ENCODE data around the gene NTN1. TPM values are rescaled to one million over a fixed set of nuclear protein-coding genes. Genes with fewer than 3 reads are reported as not detected.
"Not testable (repeated sequence)": the region's sequence is repeated elsewhere in the genome, so short reads cannot be mapped to it uniquely, and the experiment has no call there.

The NTN1 gene
- total RNA-seq, 1 experiment from 2014 or later = 14.5 TPM

DNA sequence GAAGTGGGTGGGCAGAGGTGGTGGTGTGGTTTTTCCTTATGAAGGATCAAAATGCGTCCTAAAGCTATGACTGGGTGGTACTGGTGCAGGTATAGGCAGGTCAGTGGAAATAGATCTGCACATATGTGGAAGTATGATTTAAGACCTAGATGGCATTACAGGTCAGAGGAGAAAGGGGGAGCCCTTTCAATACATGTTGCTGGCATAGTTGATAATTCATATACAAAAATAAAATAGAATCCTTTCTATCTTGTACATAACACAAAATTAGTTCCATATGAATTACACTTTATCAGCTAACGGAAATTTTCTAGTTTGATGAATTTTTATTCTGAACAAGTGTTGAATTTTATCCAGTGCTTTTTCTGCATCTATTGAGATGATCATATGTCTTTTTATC lies 35.0 kb upstream of the NTN1 start:
- ChIA-PET POLR2A (no interaction called here), CTCF (interaction anchor here (0.6 kb wide), 1 partner anchor 20 kb away, joined by 12 read pairs; no protein-coding TSS in a partner anchor)
- H3K27me3 ChIP-seq (ENCODE audit: control insufficient read depth, insufficient read depth, low read length) = no peaks in the 10 kb centered on the region
- ATAC-seq (no peak), DNase-seq (ENCODE audit: low read depth, low spot score) (no peak)
- intact Hi-C loops (cut with micrococcal nuclease; ENCODE audit: unreplicated experiment) = no loop called here
- H3K4me3 ChIP-seq (ENCODE audit: low read depth in 2 of 2, low read length in 2 of 2) = no peak overlapping the region
- no peaks in the 10 kb centered on the region for H3K4me1 ChIP-seq (ENCODE audit: control insufficient read depth, insufficient read depth, low read length)
- TF ChIP-seq TCF7L2 (IDR thresholded peaks at IDR 0.05; ENCODE audit: low read depth, low read length) = no peak
- TF ChIP-seq, protein P1, sequence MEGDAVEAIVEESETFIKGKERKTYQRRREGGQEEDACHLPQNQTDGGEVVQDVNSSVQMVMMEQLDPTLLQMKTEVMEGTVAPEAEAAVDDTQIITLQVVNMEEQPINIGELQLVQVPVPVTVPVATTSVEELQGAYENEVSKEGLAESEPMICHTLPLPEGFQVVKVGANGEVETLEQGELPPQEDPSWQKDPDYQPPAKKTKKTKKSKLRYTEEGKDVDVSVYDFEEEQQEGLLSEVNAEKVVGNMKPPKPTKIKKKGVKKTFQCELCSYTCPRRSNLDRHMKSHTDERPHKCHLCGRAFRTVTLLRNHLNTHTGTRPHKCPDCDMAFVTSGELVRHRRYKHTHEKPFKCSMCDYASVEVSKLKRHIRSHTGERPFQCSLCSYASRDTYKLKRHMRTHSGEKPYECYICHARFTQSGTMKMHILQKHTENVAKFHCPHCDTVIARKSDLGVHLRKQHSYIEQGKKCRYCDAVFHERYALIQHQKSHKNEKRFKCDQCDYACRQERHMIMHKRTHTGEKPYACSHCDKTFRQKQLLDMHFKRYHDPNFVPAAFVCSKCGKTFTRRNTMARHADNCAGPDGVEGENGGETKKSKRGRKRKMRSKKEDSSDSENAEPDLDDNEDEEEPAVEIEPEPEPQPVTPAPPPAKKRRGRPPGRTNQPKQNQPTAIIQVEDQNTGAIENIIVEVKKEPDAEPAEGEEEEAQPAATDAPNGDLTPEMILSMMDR (IDR thresholded peaks at IDR 0.05) = peak; percentile 34; the same call in 1 of the 2 replicates
- no peaks in the 10 kb centered on the region for H3K36me3 ChIP-seq (ENCODE audit: control insufficient read depth, insufficient read depth, low read length)
- in situ Hi-C loops (cut with HindIII; ENCODE audit: low pct_unique_long_range_greater_than_20kb, low sequenced_read_pairs) = no loop called here
- no peaks in the 10 kb centered on the region for H3K9me3 ChIP-seq (ENCODE audit: control insufficient read depth, insufficient read depth, low read depth, low read length)
- no peak overlapping the region for H3K27ac ChIP-seq (ENCODE audit: low read length)
- BruUV-seq (replicated peaks) = no TSS peak

GRCh38 chr17:8988263-8988935 lies 32.9 kb upstream of the NTN1 start:
- H3K4me3 ChIP-seq (ENCODE audit: low read depth in 2 of 2, low read length in 2 of 2); H3K9me3 ChIP-seq (ENCODE audit: control insufficient read depth, insufficient read depth, low read depth, low read length); H3K4me1 ChIP-seq (ENCODE audit: control insufficient read depth, insufficient read depth, low read length); H3K27me3 ChIP-seq (ENCODE audit: control insufficient read depth, insufficient read depth, low read length); DNase-seq (ENCODE audit: low read depth, low spot score); in situ Hi-C loops (cut with HindIII; ENCODE audit: low pct_unique_long_range_greater_than_20kb, low sequenced_read_pairs); ATAC-seq; H3K27ac ChIP-seq (ENCODE audit: low read length); POLR2A ChIA-PET; CTCF ChIA-PET; BruUV-seq (replicated peaks); H3K36me3 ChIP-seq (ENCODE audit: control insufficient read depth, insufficient read depth, low read length); intact Hi-C loops (cut with micrococcal nuclease; ENCODE audit: unreplicated experiment): not testable (repeated sequence)

- TF ChIP-seq SIN3A (IDR thresholded peaks at IDR 0.05; ENCODE audit: borderline replicate concordance, insufficient read depth, low read depth, low read length) (no peak), POLR2AphosphoS5 (IDR thresholded peaks at IDR 0.05; ENCODE audit: low read depth, low read length) (no peak)
- TF ChIP-seq, protein P1 (IDR thresholded peaks at IDR 0.05) = peak; percentile 85
- TF ChIP-seq, protein P2, sequence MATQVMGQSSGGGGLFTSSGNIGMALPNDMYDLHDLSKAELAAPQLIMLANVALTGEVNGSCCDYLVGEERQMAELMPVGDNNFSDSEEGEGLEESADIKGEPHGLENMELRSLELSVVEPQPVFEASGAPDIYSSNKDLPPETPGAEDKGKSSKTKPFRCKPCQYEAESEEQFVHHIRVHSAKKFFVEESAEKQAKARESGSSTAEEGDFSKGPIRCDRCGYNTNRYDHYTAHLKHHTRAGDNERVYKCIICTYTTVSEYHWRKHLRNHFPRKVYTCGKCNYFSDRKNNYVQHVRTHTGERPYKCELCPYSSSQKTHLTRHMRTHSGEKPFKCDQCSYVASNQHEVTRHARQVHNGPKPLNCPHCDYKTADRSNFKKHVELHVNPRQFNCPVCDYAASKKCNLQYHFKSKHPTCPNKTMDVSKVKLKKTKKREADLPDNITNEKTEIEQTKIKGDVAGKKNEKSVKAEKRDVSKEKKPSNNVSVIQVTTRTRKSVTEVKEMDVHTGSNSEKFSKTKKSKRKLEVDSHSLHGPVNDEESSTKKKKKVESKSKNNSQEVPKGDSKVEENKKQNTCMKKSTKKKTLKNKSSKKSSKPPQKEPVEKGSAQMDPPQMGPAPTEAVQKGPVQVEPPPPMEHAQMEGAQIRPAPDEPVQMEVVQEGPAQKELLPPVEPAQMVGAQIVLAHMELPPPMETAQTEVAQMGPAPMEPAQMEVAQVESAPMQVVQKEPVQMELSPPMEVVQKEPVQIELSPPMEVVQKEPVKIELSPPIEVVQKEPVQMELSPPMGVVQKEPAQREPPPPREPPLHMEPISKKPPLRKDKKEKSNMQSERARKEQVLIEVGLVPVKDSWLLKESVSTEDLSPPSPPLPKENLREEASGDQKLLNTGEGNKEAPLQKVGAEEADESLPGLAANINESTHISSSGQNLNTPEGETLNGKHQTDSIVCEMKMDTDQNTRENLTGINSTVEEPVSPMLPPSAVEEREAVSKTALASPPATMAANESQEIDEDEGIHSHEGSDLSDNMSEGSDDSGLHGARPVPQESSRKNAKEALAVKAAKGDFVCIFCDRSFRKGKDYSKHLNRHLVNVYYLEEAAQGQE (IDR thresholded peaks at IDR 0.05; ENCODE audit: insufficient read depth in 1 of 2, low read depth in 2 of 2, low read length in 1 of 2) = no peak
- POLR2A ChIA-PET = no interaction called here
- Histone ChIP-seq H3K4me1 (ENCODE audit: control insufficient read depth, insufficient read depth, low read length) (no peaks in the 10 kb centered on the region), H3K36me3 (ENCODE audit: control insufficient read depth, insufficient read depth, low read length) (no peaks in the 10 kb centered on the region), H3K27me3 (ENCODE audit: control insufficient read depth, insufficient read depth, low read length) (no peaks in the 10 kb centered on the region), H3K27ac (ENCODE audit: low read length) (no peak overlapping the region), H3K4me3 (ENCODE audit: low read depth in 2 of 2, low read length in 2 of 2) (no peak overlapping the region), H3K9me3 (ENCODE audit: control insufficient read depth, insufficient read depth, low read depth, low read length) (no peaks in the 10 kb centered on the region)
- ATAC-seq (no peak), DNase-seq (ENCODE audit: low read depth, low spot score) (no peak)
- BruUV-seq (replicated peaks) = no TSS peak
- in situ Hi-C loops (cut with HindIII; ENCODE audit: low pct_unique_long_range_greater_than_20kb, low sequenced_read_pairs) (no loop called here), intact Hi-C loops (cut with micrococcal nuclease; ENCODE audit: unreplicated experiment) (no loop called here)
- CTCF ChIA-PET = no interaction called here
Observed at GRCh38 chr17:8991514-8992285, 29.6 kb upstream of the NTN1 start.
